T-cell (primary cell): ENCODE results near the gene TAS1R3. TPM values are rescaled to one million over a fixed set of nuclear protein-coding genes. Genes with fewer than 3 reads are reported as not detected.

ENCODE experiments used
- ATAC-seq, 4 experiments: fragments of 200-7000 bp in 3 of 4; fragments of 150-1000 bp in 1 of 4; cut with Tn5 transposase; replicated peaks in 1 of 4; 1 replicate in 3 of 4; 2 replicates in 1 of 4; pipeline ENCODE4 v1.10.0; 2021; ENCODE audit warnings: moderate library complexity in 3 of 4, mild to moderate bottlenecking in 2 of 4, moderate number of reproducible peaks in 1 of 4
- CTCF ChIA-PET, 2 donors: fragments of 300-600 bp; sonication (Branson Sonifier 250); formaldehyde crosslinking; loops; one replicate each; lab custom pipeline; 2022; ENCODE audit warnings: antibody characterized with exemption in 2 of 2; lab: Charles Lee
- POLR2A ChIA-PET, 2 donors: fragments of 300-600 bp; sonication (Branson Sonifier 250); formaldehyde crosslinking; loops; one replicate each; lab custom pipeline; 2022; ENCODE audit warnings: antibody characterized with exemption in 2 of 2; lab: Charles Lee
- DNase-seq, 35 experiments: peaks; one replicate each; pipeline versions ENCODE4 v3.0.0 to v3.0.0-alpha.2; 2013 to 2023
- H3K27ac ChIP-seq: one replicate; pipeline ENCODE4 v1.5.1; 2013; ENCODE audit warnings: low read length
- H3K27me3 ChIP-seq, 2 experiments: replicated peaks in 1 of 2; 1 replicate in 1 of 2; 2 replicates in 1 of 2; pipeline versions ENCODE4 v1.6.1 to v1.7.0; 2013; ENCODE audit warnings: low read length in 1 of 2, mixed read lengths in 1 of 2; ENCODE audit not compliant: control insufficient read depth in 2 of 2, insufficient read depth in 2 of 2; ENCODE audit errors: extremely low read depth in 1 of 2
- H3K36me3 ChIP-seq, 2 donors: 1 replicate in 1 of 2; 2 replicates in 1 of 2; pipeline versions ENCODE4 v1.6.1 to v1.7.0; 2013; ENCODE audit warnings: low read length in 1 of 2; ENCODE audit not compliant: control insufficient read depth in 2 of 2, insufficient read depth in 1 of 2; ENCODE audit errors: extremely low read depth in 1 of 2
- H3K4me1 ChIP-seq, 2 experiments: 1 replicate in 1 of 2; 2 replicates in 1 of 2; pipeline versions ENCODE4 v1.6.1 to v1.7.0; 2013; ENCODE audit warnings: low read length in 2 of 2, mixed read lengths in 1 of 2; ENCODE audit not compliant: insufficient read depth in 2 of 2, control insufficient read depth in 1 of 2; ENCODE audit errors: extremely low read depth in 1 of 2
- H3K4me3 ChIP-seq, 2 donors: 1 replicate in 1 of 2; 2 replicates in 1 of 2; pipeline versions ENCODE4 v1.5.1 to v1.7.0; 2013; ENCODE audit warnings: mild to moderate bottlenecking in 2 of 2, low read length in 1 of 2, moderate library complexity in 1 of 2; ENCODE audit not compliant: control insufficient read depth in 1 of 2; ENCODE audit errors: extremely low read depth in 1 of 2
- H3K9me3 ChIP-seq: 2 replicates; pipeline ENCODE4 v1.7.0; 2013
- H3K27ac Mint-ChIP-seq, 2 donors: one replicate each; pipeline ENCODE4 v1.8.0; 2020 to 2021; ENCODE audit warnings: mild to moderate bottlenecking in 2 of 2, mixed read lengths in 2 of 2
- H3K27me3 Mint-ChIP-seq, 2 donors: one replicate each; pipeline ENCODE4 v1.8.0; 2021 to 2022; ENCODE audit warnings: mixed read lengths in 2 of 2
- H3K36me3 Mint-ChIP-seq: one replicate; pipeline ENCODE4 v1.8.0; 2021; ENCODE audit warnings: mixed read lengths
- H3K4me1 Mint-ChIP-seq, 3 donors: one replicate each; pipeline ENCODE4 v1.8.0; 2020 to 2022; ENCODE audit warnings: mixed read lengths in 3 of 3, mild to moderate bottlenecking in 1 of 3
- H3K4me3 Mint-ChIP-seq, 3 donors: one replicate each; pipeline ENCODE4 v1.8.0; 2020 to 2022; ENCODE audit warnings: mild to moderate bottlenecking in 3 of 3, mixed read lengths in 3 of 3, moderate library complexity in 3 of 3
- H3K9me3 Mint-ChIP-seq, 3 donors: one replicate each; pipeline ENCODE4 v1.8.0; 2020 to 2022; ENCODE audit warnings: mixed read lengths in 3 of 3
- WGBS: methylation state at CpG from one replicate; pipeline ENCODE4 v1.1.5; 2013; ENCODE audit warnings: missing lambda C conversion rate; ENCODE audit not compliant: insufficient coverage; 5-methylcytosine and 5-hydroxymethylcytosine counted together
- total RNA-seq, 35 experiments: library from RNA in 6 of 35; stranded (reverse) in 6 of 35; fragments of 120-200 nt in 1 of 35; gene quantifications; one replicate each; pipeline versions ENCODE4 v1.2.1 to v1.2.4 and lab custom pipeline; 2013 to 2026

TAS1R3 gene
- total RNA-seq, 5 donors from 2014 or later (not counting 1 experiment from before 2014, with no cell fraction given): 1.6 to 2.3 (median 2.1) TPM

GRCh38 chr1:1317420-1317819 lies 13.7 kb upstream of the TAS1R3 start:
- H3K27ac ChIP-seq: no peak overlapping the region
- H3K9me3 Mint-ChIP-seq: no peaks in the 10 kb centered on the region

GRCh38 chr1:1318131-1318652 lies 12.9 kb upstream of the TAS1R3 start:
- WGBS: 100% methylated on average over 3 of the region's 9 CpGs
- peaks cover 19% of the 10 kb centered on the region for H3K36me3 Mint-ChIP-seq
- ChIA-PET CTCF (no interaction called here), POLR2A (no interaction called here)
- H3K4me1 Mint-ChIP-seq: peaks cover 11 to 22% (median 21%) of the 10 kb centered on the region in 3 donors
- no peaks in the 10 kb centered on the region for H3K9me3 Mint-ChIP-seq
- no peak overlapping the region for H3K4me3 Mint-ChIP-seq
- H3K27me3 ChIP-seq: peaks cover 0 to 2% of the 10 kb centered on the region in 2 experiments
- H3K27ac Mint-ChIP-seq: no peak overlapping the region
- no peak overlapping the region for H3K4me3 ChIP-seq
- no peaks in the 10 kb centered on the region for H3K9me3 ChIP-seq
- peaks cover 5 to 30% of the 10 kb centered on the region in 2 experiments for H3K4me1 ChIP-seq
- DNase-seq: no peak
- H3K36me3 ChIP-seq: peaks cover 31 to 53% of the 10 kb centered on the region in 2 donors
- no peaks in the 10 kb centered on the region for H3K27me3 Mint-ChIP-seq
- no peak for ATAC-seq
- no peak overlapping the region for H3K27ac ChIP-seq

More at GRCh38 chr1:1317420-1317819, 13.7 kb upstream of the TAS1R3 start:
- Histone ChIP-seq H3K4me3 (no peak overlapping the region), H3K36me3 (peaks cover 37 to 61% of the 10 kb centered on the region in 2 donors), H3K9me3 (no peaks in the 10 kb centered on the region), H3K27me3 (no peaks in the 10 kb centered on the region), H3K4me1 (peaks cover 0 to 23% of the 10 kb centered on the region in 2 experiments)
- Mint-ChIP-seq H3K4me3 (no peak overlapping the region), H3K27me3 (no peaks in the 10 kb centered on the region), H3K27ac (peak overlapping the region in 1 of 2 donors; percentile 16), H3K4me1 (peaks cover 5 to 17% (median 16%) of the 10 kb centered on the region in 3 donors), H3K36me3 (peaks cover 19% of the 10 kb centered on the region)
- CTCF ChIA-PET: no interaction called here
- POLR2A ChIA-PET: no interaction called here
- 96% methylated on average over 4 of the region's 6 CpGs for WGBS
- no peak for DNase-seq
- no peak for ATAC-seq

GRCh38 chr1:1318777-1319645 lies 12.1 kb upstream of the TAS1R3 start:
- H3K4me3 Mint-ChIP-seq: no peak overlapping the region
- no peak for ATAC-seq
- no peak for DNase-seq
- CTCF ChIA-PET: no interaction called here
- POLR2A ChIA-PET: no interaction called here
- Histone ChIP-seq H3K9me3 (no peaks in the 10 kb centered on the region), H3K27ac (no peak overlapping the region), H3K4me1 (peaks cover 10 to 34% of the 10 kb centered on the region in 2 experiments), H3K4me3 (no peak overlapping the region), H3K27me3 (peaks cover 0 to 2% of the 10 kb centered on the region in 2 experiments), H3K36me3 (peaks cover 25 to 45% of the 10 kb centered on the region in 2 donors)
- WGBS: 91% methylated on average over 26 of the region's 36 CpGs
- H3K27ac Mint-ChIP-seq: peak overlapping the region; percentile 8 to 28
- peaks cover 16% of the 10 kb centered on the region for H3K36me3 Mint-ChIP-seq
- H3K9me3 Mint-ChIP-seq: no peaks in the 10 kb centered on the region
- H3K27me3 Mint-ChIP-seq: no peaks in the 10 kb centered on the region
- peaks cover 18 to 27% (median 24%) of the 10 kb centered on the region in 3 donors for H3K4me1 Mint-ChIP-seq

- Mint-ChIP-seq H3K36me3 (peaks cover 16% of the 10 kb centered on the region), H3K4me1 (peaks cover 18 to 28% (median 24%) of the 10 kb centered on the region in 3 donors), H3K27me3 (no peaks in the 10 kb centered on the region), H3K4me3 (no peak overlapping the region), H3K27ac (peak overlapping the region; percentile 8 to 28), H3K9me3 (no peaks in the 10 kb centered on the region)
- ATAC-seq: no peak
- ChIA-PET POLR2A (no interaction called here), CTCF (no interaction called here)
- no peak for DNase-seq
- H3K9me3 ChIP-seq: no peaks in the 10 kb centered on the region
- H3K4me1 ChIP-seq: peaks cover 10 to 34% of the 10 kb centered on the region in 2 experiments
- no peak overlapping the region for H3K4me3 ChIP-seq
- H3K36me3 ChIP-seq: peaks cover 22 to 39% of the 10 kb centered on the region in 2 donors
- H3K27me3 ChIP-seq: peaks cover 0 to 2% of the 10 kb centered on the region in 2 experiments
- 90% methylated on average over 13 of the region's 13 CpGs for WGBS
- no peak overlapping the region for H3K27ac ChIP-seq
Measured at GRCh38 chr1:1319646-1319941, 11.5 kb upstream of the TAS1R3 start.

- Histone ChIP-seq H3K36me3 (peaks cover 20 to 35% of the 10 kb centered on the region in 2 donors), H3K4me3 (no peak overlapping the region), H3K27ac (no peak overlapping the region), H3K27me3 (peaks cover 0 to 2% of the 10 kb centered on the region in 2 experiments), H3K4me1 (peaks cover 14 to 44% of the 10 kb centered on the region in 2 experiments), H3K9me3 (no peaks in the 10 kb centered on the region)
- WGBS: 93% methylated on average over 21 of the region's 23 CpGs
- ATAC-seq: no peak
- H3K27me3 Mint-ChIP-seq: no peaks in the 10 kb centered on the region
- ChIA-PET CTCF (interaction anchor here in 1 of 2 donors (0.6 kb wide), 1 partner anchor 218 kb away, joined by 4 read pairs; no protein-coding TSS in a partner anchor), POLR2A (no interaction called here)
- no peak overlapping the region for H3K4me3 Mint-ChIP-seq
- peaks cover 20 to 35% (median 30%) of the 10 kb centered on the region in 3 donors for H3K4me1 Mint-ChIP-seq
- no peak overlapping the region for H3K27ac Mint-ChIP-seq
- H3K36me3 Mint-ChIP-seq: peaks cover 15% of the 10 kb centered on the region
- DNase-seq: no peak
- H3K9me3 Mint-ChIP-seq: no peaks in the 10 kb centered on the region
Measured at GRCh38 chr1:1320666-1321448, 10.2 kb upstream of the TAS1R3 start.

GRCh38 chr1:1321477-1321876 lies 9.6 kb upstream of the TAS1R3 start:
- DNase-seq (no peak), ATAC-seq (no peak)
- WGBS: 95% methylated on average over 8 of the region's 8 CpGs
- no peaks in the 10 kb centered on the region for H3K9me3 Mint-ChIP-seq
- no peak overlapping the region for H3K4me3 Mint-ChIP-seq
- CTCF ChIA-PET: no interaction called here
- H3K27ac Mint-ChIP-seq: no peak overlapping the region
- no peaks in the 10 kb centered on the region for H3K9me3 ChIP-seq
- peaks cover 0 to 2% of the 10 kb centered on the region in 2 experiments for H3K27me3 ChIP-seq
- H3K4me1 Mint-ChIP-seq: peaks cover 27 to 40% (median 36%) of the 10 kb centered on the region in 3 donors
- H3K27me3 Mint-ChIP-seq: no peaks in the 10 kb centered on the region
- peaks cover 11% of the 10 kb centered on the region for H3K36me3 Mint-ChIP-seq
- H3K4me3 ChIP-seq: no peak overlapping the region
- peaks cover 17 to 51% of the 10 kb centered on the region in 2 experiments for H3K4me1 ChIP-seq
- no peak overlapping the region for H3K27ac ChIP-seq
- POLR2A ChIA-PET: no interaction called here
- H3K36me3 ChIP-seq: peaks cover 20 to 39% of the 10 kb centered on the region in 2 donors
